ENCODE data around the gene SYT12.

The SYT12 gene

GRCh38 chr11:67051945-67052488 lies 29.1 kb downstream of the SYT12 start:
- Histone ChIP-seq H3K27me3 (replicated peaks; ENCODE audit: control insufficient read depth, insufficient read depth, low read length) (peaks cover 6% of the 10 kb centered on the region), H3K36me3 (ENCODE audit: control insufficient read depth, insufficient read depth, low read length, severe bottlenecking) (no peaks in the 10 kb centered on the region), H3K4me1 (ENCODE audit: control insufficient read depth, insufficient read depth, low read length) (peaks cover 11% of the 10 kb centered on the region), H3K9me3 (ENCODE audit: control insufficient read depth, low read length) (no peaks in the 10 kb centered on the region), H3K4me3 (ENCODE audit: low read length) (no peak overlapping the region), H3K9ac (ENCODE audit: low read length) (no peak overlapping the region)
- DNase-seq (ENCODE audit: low read depth), result no peak

DNA sequence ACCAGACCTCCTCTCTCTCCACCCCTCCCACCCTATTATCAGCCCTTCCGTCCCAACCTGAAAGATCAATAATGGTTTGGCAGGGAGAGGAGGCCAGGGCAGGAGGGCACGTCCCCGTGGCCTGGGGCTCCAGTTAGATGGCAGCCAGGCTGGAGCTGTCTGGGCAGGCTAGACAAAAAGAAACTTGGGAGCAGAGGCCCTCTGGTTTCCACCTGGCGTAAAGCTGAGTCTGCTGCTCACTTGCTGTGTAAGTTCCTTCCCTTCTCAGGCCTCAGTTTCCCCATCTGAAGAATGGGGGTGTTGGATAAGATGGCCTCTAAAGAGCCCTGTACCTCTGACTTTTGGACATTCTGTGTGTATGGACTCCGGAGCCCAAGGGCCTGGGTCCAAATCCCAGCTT lies 30.0 kb downstream of the SYT12 start:
- Histone ChIP-seq H3K4me3 (ENCODE audit: low read length) (no peak overlapping the region), H3K9me3 (ENCODE audit: control insufficient read depth, low read length) (no peaks in the 10 kb centered on the region), H3K9ac (ENCODE audit: low read length) (no peak overlapping the region), H3K4me1 (ENCODE audit: control insufficient read depth, insufficient read depth, low read length) (peaks cover 11% of the 10 kb centered on the region), H3K27me3 (replicated peaks; ENCODE audit: control insufficient read depth, insufficient read depth, low read length) (peaks cover 6% of the 10 kb centered on the region), H3K36me3 (ENCODE audit: control insufficient read depth, insufficient read depth, low read length, severe bottlenecking) (no peaks in the 10 kb centered on the region)
- no peak for DNase-seq (ENCODE audit: low read depth)

GRCh38 chr11:67053896-67054329 lies 31.0 kb downstream of the SYT12 start:
- no peak overlapping the region for H3K4me3 ChIP-seq (ENCODE audit: low read length)
- no peaks in the 10 kb centered on the region for H3K9me3 ChIP-seq (ENCODE audit: control insufficient read depth, low read length)
- peaks cover 11% of the 10 kb centered on the region for H3K4me1 ChIP-seq (ENCODE audit: control insufficient read depth, insufficient read depth, low read length)
- peaks cover 6% of the 10 kb centered on the region for H3K27me3 ChIP-seq (replicated peaks; ENCODE audit: control insufficient read depth, insufficient read depth, low read length)
- H3K36me3 ChIP-seq (ENCODE audit: control insufficient read depth, insufficient read depth, low read length, severe bottlenecking), result no peaks in the 10 kb centered on the region
- DNase-seq (ENCODE audit: low read depth), result peak; percentile 76
- no peak overlapping the region for H3K9ac ChIP-seq (ENCODE audit: low read length)

- H3K9ac ChIP-seq (ENCODE audit: low read length), result no peak overlapping the region
- no peak for DNase-seq (ENCODE audit: low read depth)
- no peaks in the 10 kb centered on the region for H3K36me3 ChIP-seq (ENCODE audit: control insufficient read depth, insufficient read depth, low read length, severe bottlenecking)
- peaks cover 6% of the 10 kb centered on the region for H3K27me3 ChIP-seq (replicated peaks; ENCODE audit: control insufficient read depth, insufficient read depth, low read length)
- no peak overlapping the region for H3K4me3 ChIP-seq (ENCODE audit: low read length)
- H3K4me1 ChIP-seq (ENCODE audit: control insufficient read depth, insufficient read depth, low read length), result peaks cover 11% of the 10 kb centered on the region
- no peaks in the 10 kb centered on the region for H3K9me3 ChIP-seq (ENCODE audit: control insufficient read depth, low read length)
Measured at GRCh38 chr11:67054346-67054835, 31.5 kb downstream of the SYT12 start.

DNA sequence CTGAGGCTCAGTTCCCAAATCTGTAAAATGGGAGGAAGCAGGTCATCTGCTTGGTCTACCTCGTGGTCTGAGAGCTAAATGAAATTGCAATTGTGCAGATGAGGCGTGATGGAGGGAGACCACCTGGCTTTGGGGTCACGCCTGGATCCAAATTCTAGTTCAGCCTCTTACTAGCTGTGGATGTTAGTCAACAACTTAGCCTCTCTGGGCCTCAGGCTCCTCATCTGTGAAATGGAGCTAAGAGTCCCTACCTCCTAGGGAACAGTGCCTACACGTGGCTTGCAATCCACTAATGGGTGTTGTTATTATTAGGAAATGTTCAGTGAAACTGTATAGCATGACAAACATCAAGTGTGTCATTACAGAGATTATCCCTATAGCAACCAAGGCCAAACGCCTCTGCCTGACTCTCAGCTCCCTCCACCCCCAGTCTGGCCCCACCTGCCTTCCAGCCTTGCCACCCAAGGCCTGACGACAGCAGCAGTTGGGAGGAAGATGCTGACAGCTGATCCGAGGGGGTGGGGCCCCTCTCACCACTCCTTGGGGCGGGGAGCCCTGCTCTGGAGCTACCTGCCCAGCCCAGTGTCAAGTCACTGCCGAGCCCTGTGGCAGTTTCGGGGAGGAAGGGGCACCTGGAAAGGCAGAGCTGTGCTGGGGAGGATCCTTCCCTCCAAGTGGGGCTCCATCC lies 32.0 kb downstream of the SYT12 start:
- DNase-seq (ENCODE audit: low read depth), result peak; percentile 55
- Histone ChIP-seq H3K36me3 (ENCODE audit: control insufficient read depth, insufficient read depth, low read length, severe bottlenecking) (no peaks in the 10 kb centered on the region), H3K4me3 (ENCODE audit: low read length) (no peak overlapping the region)

DNA sequence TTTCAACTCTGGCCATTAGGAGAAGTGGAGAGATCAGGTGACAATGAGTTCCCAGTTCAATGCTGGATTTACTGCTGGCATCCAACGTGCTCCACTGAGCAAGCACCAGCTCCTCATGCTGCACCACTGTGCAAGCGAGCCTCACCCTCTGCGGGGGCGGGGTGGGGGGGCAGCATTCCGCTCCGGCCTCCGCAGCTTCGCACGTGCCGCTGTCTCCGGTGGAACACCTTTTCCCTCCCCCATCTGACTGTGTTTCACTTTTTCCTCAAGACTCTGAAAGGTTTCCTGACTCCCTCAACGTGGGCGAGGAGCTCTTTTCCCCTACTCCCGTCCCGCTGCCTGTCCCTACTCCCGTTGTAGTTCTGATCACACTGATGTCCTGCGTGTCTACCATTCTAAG lies 32.9 kb downstream of the SYT12 start:
- Histone ChIP-seq H3K9me3 (ENCODE audit: control insufficient read depth, low read length) (no peaks in the 10 kb centered on the region), H3K9ac (ENCODE audit: low read length) (peak overlapping the region; percentile 74), H3K4me3 (ENCODE audit: low read length) (peak overlapping the region; percentile 78), H3K36me3 (ENCODE audit: control insufficient read depth, insufficient read depth, low read length, severe bottlenecking) (no peaks in the 10 kb centered on the region), H3K27me3 (replicated peaks; ENCODE audit: control insufficient read depth, insufficient read depth, low read length) (peaks cover 6% of the 10 kb centered on the region), H3K4me1 (ENCODE audit: control insufficient read depth, insufficient read depth, low read length) (peaks cover 11% of the 10 kb centered on the region)
- DNase-seq (ENCODE audit: low read depth), result no peak

More for the DNA sequence above, 32.0 kb downstream of the SYT12 start:
- Histone ChIP-seq H3K9me3 (ENCODE audit: control insufficient read depth, low read length) (no peaks in the 10 kb centered on the region), H3K4me1 (ENCODE audit: control insufficient read depth, insufficient read depth, low read length) (peaks cover 11% of the 10 kb centered on the region), H3K9ac (ENCODE audit: low read length) (no peak overlapping the region), H3K27me3 (replicated peaks; ENCODE audit: control insufficient read depth, insufficient read depth, low read length) (peaks cover 6% of the 10 kb centered on the region)

GRCh38 chr11:67056267-67057204 lies 33.6 kb downstream of the SYT12 start, which contains the start of gene RHOD:
TSS of gene RHOD (plus strand) at chr11:67056847. CDS start at chr11:67056903, 56 bp downstream.
- DNase-seq (ENCODE audit: low read depth), result peak; percentile 71
- peaks cover 2% of the 10 kb centered on the region for H3K27me3 ChIP-seq (replicated peaks; ENCODE audit: control insufficient read depth, insufficient read depth, low read length)
- no peaks in the 10 kb centered on the region for H3K36me3 ChIP-seq (ENCODE audit: control insufficient read depth, insufficient read depth, low read length, severe bottlenecking)
- no peaks in the 10 kb centered on the region for H3K9me3 ChIP-seq (ENCODE audit: control insufficient read depth, low read length)
- H3K4me3 ChIP-seq (ENCODE audit: low read length), result peak within 1 kb of the TSS; percentile 78
- peaks cover 11% of the 10 kb centered on the region for H3K4me1 ChIP-seq (ENCODE audit: control insufficient read depth, insufficient read depth, low read length)
- H3K9ac ChIP-seq (ENCODE audit: low read length), result peak within 1 kb of the TSS; percentile 74

DNA sequence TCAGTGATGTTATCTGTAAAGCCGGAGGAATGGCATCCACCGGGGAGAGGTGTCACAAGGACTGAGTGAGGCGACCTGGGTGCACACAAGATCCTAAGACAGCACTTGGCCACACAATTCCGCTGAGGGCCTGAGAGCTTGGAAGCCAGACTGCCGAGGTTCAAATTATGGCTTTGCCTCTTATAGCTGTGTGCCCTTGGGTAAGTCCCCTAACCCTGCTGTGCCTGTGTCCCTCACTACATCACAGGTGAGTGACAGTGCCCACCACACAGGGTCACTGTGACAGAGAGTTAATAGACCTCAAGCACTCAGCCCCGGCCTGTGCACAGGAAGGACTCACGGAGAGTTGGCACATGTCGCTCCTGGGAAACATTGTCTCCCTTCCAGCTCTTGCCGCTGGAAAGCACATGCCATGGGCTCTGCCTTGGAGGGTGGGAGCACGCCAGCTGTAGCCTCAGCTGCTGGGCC lies 34.3 kb downstream of the SYT12 start:
- peak overlapping the region; percentile 78 for H3K4me3 ChIP-seq (ENCODE audit: low read length)
- peaks cover 11% of the 10 kb centered on the region for H3K4me1 ChIP-seq (ENCODE audit: control insufficient read depth, insufficient read depth, low read length)
- peak; percentile 12 for DNase-seq (ENCODE audit: low read depth)

DNA sequence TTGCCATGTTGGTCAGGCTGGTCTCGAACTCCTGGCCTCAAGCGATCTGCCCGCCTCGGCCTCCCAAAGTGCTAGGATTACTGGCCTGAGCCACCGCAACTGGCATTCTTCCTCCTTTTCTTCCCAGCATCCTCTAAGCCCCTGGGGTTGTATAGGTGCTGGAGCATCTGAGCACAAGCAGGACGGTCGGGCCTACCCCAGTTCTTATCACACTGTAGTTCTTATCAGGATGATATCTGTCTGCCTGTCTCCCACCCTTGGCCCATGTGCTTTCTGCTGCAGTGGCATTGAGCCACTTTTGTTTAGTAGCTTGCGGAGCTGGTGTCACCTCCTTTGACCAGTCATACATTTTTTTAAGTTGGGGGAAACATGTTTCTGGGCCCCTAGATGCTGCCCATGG lies 35.6 kb downstream of the SYT12 start:
- Histone ChIP-seq H3K4me1 (ENCODE audit: control insufficient read depth, insufficient read depth, low read length) (peaks cover 11% of the 10 kb centered on the region), H3K27me3 (replicated peaks; ENCODE audit: control insufficient read depth, insufficient read depth, low read length) (no peaks in the 10 kb centered on the region), H3K36me3 (ENCODE audit: control insufficient read depth, insufficient read depth, low read length, severe bottlenecking) (no peaks in the 10 kb centered on the region), H3K9me3 (ENCODE audit: control insufficient read depth, low read length) (no peaks in the 10 kb centered on the region), H3K4me3 (ENCODE audit: low read length) (no peak overlapping the region), H3K9ac (ENCODE audit: low read length) (no peak overlapping the region)
- DNase-seq (ENCODE audit: low read depth), result no peak

More for the DNA sequence above, 34.3 kb downstream of the SYT12 start:
- H3K9ac ChIP-seq (ENCODE audit: low read length), result peak overlapping the region; percentile 74
- H3K27me3 ChIP-seq (replicated peaks; ENCODE audit: control insufficient read depth, insufficient read depth, low read length), result no peaks in the 10 kb centered on the region
- H3K36me3 ChIP-seq (ENCODE audit: control insufficient read depth, insufficient read depth, low read length, severe bottlenecking), result no peaks in the 10 kb centered on the region
- no peaks in the 10 kb centered on the region for H3K9me3 ChIP-seq (ENCODE audit: control insufficient read depth, low read length)

DNA sequence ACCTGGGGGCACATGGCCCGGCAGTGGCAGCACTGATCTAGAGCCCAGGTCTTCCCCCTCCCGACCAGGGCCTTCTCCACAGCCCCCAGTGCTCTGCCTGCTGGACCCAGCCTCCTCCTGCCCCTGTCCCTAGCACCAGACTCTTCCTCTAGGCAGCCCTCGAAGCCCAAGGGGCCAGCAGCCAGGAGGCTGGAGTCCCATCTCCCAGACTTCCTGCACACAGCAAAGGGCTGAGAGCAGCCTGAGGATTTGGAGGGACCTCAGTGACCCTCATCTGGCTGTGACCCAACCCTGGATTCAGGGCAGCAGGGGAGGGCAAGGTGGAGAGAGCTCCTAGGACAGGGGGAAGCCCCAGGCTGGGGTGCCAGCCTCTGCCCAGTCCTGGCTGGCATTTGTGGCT lies 36.7 kb downstream of the SYT12 start:
- Histone ChIP-seq H3K4me1 (ENCODE audit: control insufficient read depth, insufficient read depth, low read length) (peaks cover 11% of the 10 kb centered on the region), H3K36me3 (ENCODE audit: control insufficient read depth, insufficient read depth, low read length, severe bottlenecking) (no peaks in the 10 kb centered on the region), H3K9me3 (ENCODE audit: control insufficient read depth, low read length) (no peaks in the 10 kb centered on the region), H3K27me3 (replicated peaks; ENCODE audit: control insufficient read depth, insufficient read depth, low read length) (no peaks in the 10 kb centered on the region), H3K4me3 (ENCODE audit: low read length) (no peak overlapping the region), H3K9ac (ENCODE audit: low read length) (no peak overlapping the region)
- no peak for DNase-seq (ENCODE audit: low read depth)

GRCh38 chr11:67060111-67060522 lies 37.2 kb downstream of the SYT12 start:
- no peak overlapping the region for H3K4me3 ChIP-seq (ENCODE audit: low read length)
- no peaks in the 10 kb centered on the region for H3K36me3 ChIP-seq (ENCODE audit: control insufficient read depth, insufficient read depth, low read length, severe bottlenecking)
- DNase-seq (ENCODE audit: low read depth), result no peak
- H3K9me3 ChIP-seq (ENCODE audit: control insufficient read depth, low read length), result no peaks in the 10 kb centered on the region
- H3K9ac ChIP-seq (ENCODE audit: low read length), result no peak overlapping the region
- peaks cover 11% of the 10 kb centered on the region for H3K4me1 ChIP-seq (ENCODE audit: control insufficient read depth, insufficient read depth, low read length)
- H3K27me3 ChIP-seq (replicated peaks; ENCODE audit: control insufficient read depth, insufficient read depth, low read length), result no peaks in the 10 kb centered on the region

Measured in adipocyte (in vitro differentiated cells).